Chondrocyte (in vitro differentiated cells): ENCODE results near the gene MYCBPAP. TPM values are rescaled to one million over a fixed set of nuclear protein-coding genes. Genes with fewer than 3 reads are reported as not detected.

Source experiments
- DNase-seq: peaks from one replicate; pipeline ENCODE4 v3.0.0; 2021; ENCODE audit warnings: mixed read lengths, low spot score
- H3K27ac Mint-ChIP-seq: one replicate; pipeline ENCODE4 v1.8.0; 2021; ENCODE audit warnings: mild to moderate bottlenecking, moderate library complexity, mixed read lengths; ENCODE audit not compliant: unreplicated experiment
- H3K27me3 Mint-ChIP-seq: 2 replicates; pipeline ENCODE4 v1.8.0; 2021; ENCODE audit warnings: low read depth, mixed read lengths
- H3K36me3 Mint-ChIP-seq: 2 replicates; pipeline ENCODE4 v1.8.0; 2021; ENCODE audit warnings: low read depth, mixed read lengths
- H3K4me1 Mint-ChIP-seq: 2 replicates; pipeline ENCODE4 v1.8.0; 2021; ENCODE audit warnings: low read depth, mild to moderate bottlenecking, mixed read lengths
- H3K4me3 Mint-ChIP-seq: one replicate; pipeline ENCODE4 v1.8.0; 2021; ENCODE audit warnings: mild to moderate bottlenecking, moderate library complexity, mixed read lengths; ENCODE audit not compliant: unreplicated experiment
- H3K9me3 Mint-ChIP-seq: 2 replicates; pipeline ENCODE4 v1.8.0; 2021; ENCODE audit warnings: low read depth, mixed read lengths
- total RNA-seq: library from RNA; stranded (reverse); gene quantifications from 3 replicates; pipeline ENCODE4 v1.2.1, GENCODE V29; 2021
- TF ChIP-seq, protein P1 (sequence below): fragments of 200-600 bp; sonication (generic); IDR thresholded peaks from 2 replicates; pipeline ENCODE4 v1.5.0; 2021; ENCODE audit warnings: antibody characterized with exemption, mild to moderate bottlenecking, moderate library complexity

MYCBPAP gene
- total RNA-seq, 1 donor from 2014 or later, result 0.99 TPM

DNA sequence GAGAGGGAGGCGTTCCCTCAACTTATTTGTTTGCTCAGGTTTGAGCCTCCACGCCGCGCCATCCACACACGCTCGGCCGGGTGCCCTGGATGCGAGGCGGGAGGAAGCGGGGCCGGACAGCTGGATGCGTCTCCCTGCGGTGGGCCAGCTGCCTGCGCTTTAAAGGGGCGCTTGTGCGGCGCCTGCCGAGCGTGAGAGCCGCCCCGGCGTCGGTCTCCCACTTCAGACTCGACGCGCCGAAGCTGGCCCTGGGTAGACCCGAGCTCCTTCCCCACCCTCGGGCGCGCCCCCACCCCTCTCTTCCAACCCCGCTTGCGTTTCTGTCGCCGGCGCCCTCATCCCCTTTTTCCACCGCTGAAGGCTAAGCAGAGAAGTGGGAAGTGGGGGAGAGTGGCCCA is 39.0 kb upstream of the MYCBPAP start:
- peaks cover 2% of the 10 kb centered on the region for H3K27me3 Mint-ChIP-seq
- DNase-seq, result no peak
- no peak overlapping the region for H3K4me3 Mint-ChIP-seq
- no peak overlapping the region for H3K27ac Mint-ChIP-seq
- TF ChIP-seq, protein P1, sequence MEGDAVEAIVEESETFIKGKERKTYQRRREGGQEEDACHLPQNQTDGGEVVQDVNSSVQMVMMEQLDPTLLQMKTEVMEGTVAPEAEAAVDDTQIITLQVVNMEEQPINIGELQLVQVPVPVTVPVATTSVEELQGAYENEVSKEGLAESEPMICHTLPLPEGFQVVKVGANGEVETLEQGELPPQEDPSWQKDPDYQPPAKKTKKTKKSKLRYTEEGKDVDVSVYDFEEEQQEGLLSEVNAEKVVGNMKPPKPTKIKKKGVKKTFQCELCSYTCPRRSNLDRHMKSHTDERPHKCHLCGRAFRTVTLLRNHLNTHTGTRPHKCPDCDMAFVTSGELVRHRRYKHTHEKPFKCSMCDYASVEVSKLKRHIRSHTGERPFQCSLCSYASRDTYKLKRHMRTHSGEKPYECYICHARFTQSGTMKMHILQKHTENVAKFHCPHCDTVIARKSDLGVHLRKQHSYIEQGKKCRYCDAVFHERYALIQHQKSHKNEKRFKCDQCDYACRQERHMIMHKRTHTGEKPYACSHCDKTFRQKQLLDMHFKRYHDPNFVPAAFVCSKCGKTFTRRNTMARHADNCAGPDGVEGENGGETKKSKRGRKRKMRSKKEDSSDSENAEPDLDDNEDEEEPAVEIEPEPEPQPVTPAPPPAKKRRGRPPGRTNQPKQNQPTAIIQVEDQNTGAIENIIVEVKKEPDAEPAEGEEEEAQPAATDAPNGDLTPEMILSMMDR, result no peak
- H3K9me3 Mint-ChIP-seq, result no peaks in the 10 kb centered on the region
- H3K36me3 Mint-ChIP-seq, result peaks cover 2% of the 10 kb centered on the region
- H3K4me1 Mint-ChIP-seq, result peaks cover 3% of the 10 kb centered on the region

DNA sequence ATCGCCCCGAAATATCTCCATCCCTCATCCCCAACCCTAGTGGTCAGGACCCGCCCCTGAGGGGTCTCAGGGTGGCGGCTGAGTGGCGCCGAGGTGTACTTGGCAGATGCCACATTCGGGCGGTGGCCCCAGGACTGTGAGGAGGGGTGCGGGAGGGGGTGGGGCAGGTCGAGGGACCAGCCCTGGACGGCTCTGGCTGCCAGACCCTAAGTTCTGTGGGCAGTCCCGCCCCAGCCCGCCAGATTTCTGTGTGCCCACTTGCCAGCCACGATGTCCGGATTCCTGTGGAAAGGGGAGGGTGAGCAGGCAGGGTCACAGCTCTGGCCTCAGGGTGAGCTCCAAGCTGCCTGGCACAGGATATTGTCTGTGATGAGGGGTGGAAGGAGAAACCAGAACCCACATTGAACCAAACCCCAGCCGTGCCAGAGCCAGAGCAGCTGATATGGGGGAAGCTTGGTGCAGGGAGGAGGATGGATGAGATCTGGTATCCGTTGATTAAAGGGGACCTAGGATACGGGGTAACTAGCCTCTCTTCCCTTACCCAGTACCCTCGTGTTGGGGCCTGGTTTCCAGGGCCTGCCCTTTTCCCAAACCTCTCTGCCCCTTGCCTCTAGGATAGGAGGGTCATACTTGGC is 38.5 kb upstream of the MYCBPAP start:
- H3K4me3 Mint-ChIP-seq, result no peak overlapping the region
- TF ChIP-seq, protein P1, result no peak
- H3K27ac Mint-ChIP-seq, result no peak overlapping the region
- no peaks in the 10 kb centered on the region for H3K9me3 Mint-ChIP-seq
- H3K36me3 Mint-ChIP-seq, result peaks cover 2% of the 10 kb centered on the region
- H3K27me3 Mint-ChIP-seq, result peaks cover 2% of the 10 kb centered on the region
- H3K4me1 Mint-ChIP-seq, result peaks cover 3% of the 10 kb centered on the region
- DNase-seq, result no peak

DNA sequence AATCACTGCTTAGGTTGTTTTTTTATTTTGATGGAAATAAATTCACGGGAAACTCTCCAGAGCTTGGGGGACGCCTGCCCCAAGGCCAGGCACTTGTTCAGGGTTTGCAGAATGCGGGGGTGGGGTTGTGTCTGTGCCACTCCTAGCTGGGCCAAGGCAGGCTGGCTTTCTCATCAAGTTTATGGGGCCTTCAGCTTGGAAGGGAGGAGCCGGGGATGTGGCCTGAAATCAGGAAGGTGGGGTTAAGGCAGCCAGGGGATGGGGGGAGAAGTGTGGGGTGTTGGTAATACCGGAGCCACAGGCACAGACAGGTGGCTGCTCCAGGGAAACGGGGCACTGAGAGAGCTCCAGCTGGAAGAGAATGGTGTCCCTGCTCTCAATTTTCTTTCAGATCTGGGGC is 37.8 kb upstream of the MYCBPAP start:
- no peak for DNase-seq

DNA sequence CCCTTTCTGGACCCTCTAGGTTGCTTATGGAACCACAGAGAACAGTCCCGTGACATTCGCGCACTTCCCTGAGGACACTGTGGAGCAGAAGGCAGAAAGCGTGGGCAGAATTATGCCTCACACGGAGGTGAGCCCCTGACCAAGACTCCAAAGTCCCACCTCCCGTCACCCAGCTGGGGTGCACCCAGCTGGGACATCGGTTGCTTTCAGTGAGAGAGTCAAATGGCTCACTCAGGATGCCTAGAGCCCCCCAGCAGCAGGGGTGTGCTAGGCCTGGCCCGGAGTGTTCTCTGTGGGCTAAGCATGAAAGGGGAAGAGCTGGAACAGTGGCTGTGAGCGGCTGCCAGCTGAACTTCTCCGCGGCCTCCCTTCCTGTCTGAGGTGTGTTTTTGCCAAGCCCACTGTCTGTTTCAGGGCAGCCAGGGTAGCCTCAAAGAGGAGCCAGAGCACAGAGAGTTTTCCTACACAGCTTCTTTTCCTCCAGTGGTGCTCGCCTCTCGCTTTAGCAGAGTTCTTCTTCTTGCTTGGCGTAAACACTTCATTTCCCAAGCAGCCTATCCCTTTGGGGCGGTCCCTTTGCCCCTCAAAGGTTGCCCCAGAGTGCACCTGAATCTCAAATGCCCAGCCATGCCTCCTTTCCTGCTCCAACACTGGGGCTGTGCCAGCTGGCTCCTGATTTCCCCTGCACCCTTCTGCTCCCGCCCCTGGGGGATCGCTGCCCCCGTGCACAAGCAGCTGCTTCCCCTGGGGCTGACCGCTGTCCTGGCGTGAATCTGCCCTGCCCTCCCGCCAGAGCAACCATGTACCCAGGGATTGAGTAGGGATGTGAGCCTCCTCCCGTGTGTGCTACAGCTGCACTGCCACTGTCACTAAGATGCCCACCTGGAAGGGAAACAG is 37.0 kb upstream of the MYCBPAP start:
- Mint-ChIP-seq H3K9me3 (no peaks in the 10 kb centered on the region), H3K4me3 (no peak overlapping the region), H3K36me3 (peaks cover 2% of the 10 kb centered on the region), H3K27ac (no peak overlapping the region), H3K27me3 (peaks cover 2% of the 10 kb centered on the region), H3K4me1 (peaks cover 3% of the 10 kb centered on the region)
- TF ChIP-seq, protein P1, result no peak
- peak; percentile 51 for DNase-seq

More for the DNA sequence above, 37.8 kb upstream of the MYCBPAP start:
- H3K4me3 Mint-ChIP-seq, result no peak overlapping the region
- H3K27me3 Mint-ChIP-seq, result peaks cover 2% of the 10 kb centered on the region
- peaks cover 2% of the 10 kb centered on the region for H3K36me3 Mint-ChIP-seq
- no peaks in the 10 kb centered on the region for H3K9me3 Mint-ChIP-seq
- H3K27ac Mint-ChIP-seq, result no peak overlapping the region
- H3K4me1 Mint-ChIP-seq, result peaks cover 3% of the 10 kb centered on the region
- TF ChIP-seq, protein P1, result no peak

DNA sequence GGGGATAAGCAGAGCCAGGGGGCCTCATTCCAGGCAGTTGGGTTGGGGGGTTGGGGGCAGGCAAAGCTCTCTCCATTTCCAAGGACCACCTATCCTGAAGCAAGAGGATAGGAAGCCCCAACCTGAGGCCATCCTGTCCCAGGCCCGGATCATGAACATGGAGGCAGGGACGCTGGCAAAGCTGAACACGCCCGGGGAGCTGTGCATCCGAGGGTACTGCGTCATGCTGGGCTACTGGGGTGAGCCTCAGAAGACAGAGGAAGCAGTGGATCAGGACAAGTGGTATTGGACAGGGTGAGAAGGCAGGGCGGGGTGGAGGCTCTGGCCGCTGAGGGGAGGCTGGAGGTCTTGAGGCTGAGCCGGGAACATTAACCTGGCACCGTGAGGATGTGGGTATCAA is 36.0 kb upstream of the MYCBPAP start:
- Mint-ChIP-seq H3K4me3 (no peak overlapping the region), H3K36me3 (peaks cover 2% of the 10 kb centered on the region), H3K4me1 (peaks cover 3% of the 10 kb centered on the region), H3K9me3 (no peaks in the 10 kb centered on the region), H3K27ac (no peak overlapping the region), H3K27me3 (peaks cover 2% of the 10 kb centered on the region)
- TF ChIP-seq, protein P1, result no peak
- peak; percentile 54 for DNase-seq
